GM18502 (cell line): Measurements from ENCODE around the gene GFAP.

Source experiments
- ATAC-seq: cut with Tn5 transposase; IDR thresholded peaks from one replicate; pipeline ENCODE4 v1.9.1; 2021; ENCODE audit warnings: mild to moderate bottlenecking; ENCODE audit not compliant: unreplicated experiment, poor library complexity

The GFAP gene

DNA sequence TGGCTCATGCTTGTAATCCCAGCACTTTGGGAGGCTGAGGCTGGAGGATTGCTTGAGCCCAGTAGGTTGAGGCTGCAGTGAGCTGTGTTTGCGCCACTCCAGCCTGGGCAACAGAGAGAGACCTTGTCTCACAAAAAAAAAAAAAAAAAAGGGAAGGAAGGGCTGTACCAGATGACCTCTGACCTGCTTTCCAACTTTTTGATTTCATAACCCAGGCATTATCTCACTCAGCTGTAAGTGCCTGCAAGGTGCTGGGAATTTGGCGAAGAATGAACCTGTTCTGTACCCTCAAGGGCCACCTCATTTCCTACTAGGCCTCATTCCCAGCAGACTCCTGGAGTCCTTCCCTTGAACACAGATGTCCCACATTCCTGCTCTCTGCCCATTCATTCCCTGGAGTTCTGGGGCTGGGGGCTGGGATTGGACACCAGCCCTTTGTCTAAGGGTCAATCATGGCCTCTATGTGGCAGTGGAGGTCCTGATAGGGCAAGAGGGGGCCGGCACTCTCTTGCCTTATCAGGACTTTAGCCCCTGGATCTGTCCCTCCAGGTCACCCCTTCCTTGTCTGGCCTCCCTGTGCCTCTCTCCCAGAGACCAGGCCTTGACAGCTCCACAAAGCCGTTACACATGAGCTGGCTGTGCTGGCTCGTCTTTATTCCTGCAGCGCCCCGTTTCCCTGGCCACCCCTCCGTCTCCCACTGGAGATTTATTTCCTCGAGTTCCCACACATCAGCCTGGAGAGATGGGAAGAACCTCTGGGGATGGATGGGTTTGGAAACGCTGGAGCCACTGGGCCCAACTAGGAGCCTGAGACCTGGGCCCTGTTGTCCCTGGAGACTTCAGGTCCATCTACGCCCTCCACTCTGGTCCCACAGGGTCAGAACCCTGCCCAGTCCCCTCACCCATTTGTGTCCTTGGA is 821 bp upstream of the GFAP start:
- no peak for ATAC-seq

DNA sequence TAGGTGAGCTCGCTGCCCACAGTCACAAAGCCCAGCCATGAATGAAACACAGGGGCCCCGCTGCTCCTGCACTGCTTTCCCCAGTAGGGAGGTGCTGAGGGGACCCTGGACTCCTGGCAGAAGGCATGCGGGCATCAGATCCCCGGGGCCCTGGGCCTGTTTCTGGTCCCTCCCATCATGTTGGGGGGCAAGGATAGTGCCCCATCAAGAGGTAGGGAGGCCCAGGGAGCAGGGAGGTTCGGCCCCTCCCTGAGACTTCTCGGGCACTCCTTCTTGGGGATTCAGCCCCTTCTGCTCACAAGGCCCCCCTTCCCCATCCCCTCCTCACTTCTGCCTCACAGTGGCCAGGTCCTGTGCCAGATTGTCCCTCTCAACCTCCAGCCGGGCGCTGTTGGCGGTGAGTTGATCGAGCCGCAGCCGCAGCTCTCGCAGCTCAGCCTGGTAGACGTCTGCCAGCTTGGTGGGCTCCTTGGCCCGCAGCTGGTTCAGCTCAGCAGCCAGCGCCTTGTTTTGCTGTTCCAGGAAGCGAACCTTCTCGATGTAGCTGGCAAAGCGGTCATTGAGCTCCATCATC is 515 bp downstream of the GFAP start:
- no peak for ATAC-seq

DNA sequence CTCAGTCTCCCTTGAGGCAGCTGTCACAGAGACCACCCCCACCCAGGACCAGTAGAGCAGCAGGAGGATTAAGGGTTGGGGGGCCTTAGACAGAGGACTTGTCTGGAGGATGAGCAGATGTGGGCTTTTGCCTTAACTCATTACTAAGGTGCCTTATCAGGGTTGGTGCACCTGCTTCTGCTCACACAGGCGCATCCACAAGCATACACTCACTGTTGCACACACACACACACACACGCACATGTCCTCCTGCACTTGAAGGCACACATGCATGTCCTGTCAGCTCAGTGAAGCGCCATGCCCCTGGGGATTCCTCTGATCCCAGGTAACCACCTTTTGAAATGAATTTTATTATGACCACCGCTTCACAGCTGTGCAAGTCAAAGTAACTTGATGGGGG is 1.2 kb downstream of the GFAP start:
- ATAC-seq: no peak

- ATAC-seq: no peak
Measured at GRCh38 chr17:44913676-44914075, 1.6 kb downstream of the GFAP start.

- ATAC-seq: no peak
Measured at GRCh38 chr17:44912763-44913544, 2.3 kb downstream of the GFAP start.

DNA sequence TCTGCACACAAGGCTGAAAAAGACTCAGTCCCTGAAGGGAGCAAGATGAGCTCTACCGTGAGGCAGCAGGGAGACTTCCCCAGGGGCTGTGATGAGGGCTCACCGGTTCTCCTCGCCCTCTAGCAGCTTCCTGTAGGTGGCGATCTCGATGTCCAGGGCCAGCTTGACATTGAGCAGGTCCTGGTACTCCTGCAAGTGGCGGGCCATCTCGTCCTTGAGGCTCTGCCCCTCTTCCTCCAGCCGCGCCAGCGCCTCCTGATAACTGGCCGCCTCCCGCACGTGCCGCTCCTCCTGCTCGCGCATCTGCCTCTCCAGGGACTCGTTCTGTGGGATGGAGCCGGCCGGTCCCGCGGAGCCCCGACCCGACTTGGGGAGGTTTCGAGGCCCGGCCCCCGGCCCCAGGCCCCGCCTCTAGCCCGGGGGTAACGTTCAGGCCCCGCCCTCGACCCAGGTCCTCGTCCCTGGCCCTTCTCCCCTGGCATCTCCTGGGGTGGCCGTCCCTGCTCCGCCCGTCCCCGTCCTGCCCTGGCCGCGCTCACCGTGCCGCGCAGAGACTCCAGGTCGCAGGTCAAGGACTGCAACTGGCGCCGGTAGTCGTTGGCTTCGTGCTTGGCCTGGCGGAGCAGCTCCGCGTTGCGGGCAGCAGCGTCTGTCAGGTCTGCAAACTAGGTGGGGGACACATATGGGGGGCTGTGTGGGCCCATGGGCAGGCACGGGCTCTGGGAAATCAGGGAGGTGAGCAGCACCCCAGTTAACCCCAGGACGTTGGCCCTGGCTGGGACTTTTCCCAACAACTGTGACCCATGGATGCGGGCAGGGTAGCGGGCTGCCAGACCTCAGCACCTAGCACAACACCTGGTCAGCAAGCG is 3.9 kb downstream of the GFAP start:
- no peak for ATAC-seq

DNA sequence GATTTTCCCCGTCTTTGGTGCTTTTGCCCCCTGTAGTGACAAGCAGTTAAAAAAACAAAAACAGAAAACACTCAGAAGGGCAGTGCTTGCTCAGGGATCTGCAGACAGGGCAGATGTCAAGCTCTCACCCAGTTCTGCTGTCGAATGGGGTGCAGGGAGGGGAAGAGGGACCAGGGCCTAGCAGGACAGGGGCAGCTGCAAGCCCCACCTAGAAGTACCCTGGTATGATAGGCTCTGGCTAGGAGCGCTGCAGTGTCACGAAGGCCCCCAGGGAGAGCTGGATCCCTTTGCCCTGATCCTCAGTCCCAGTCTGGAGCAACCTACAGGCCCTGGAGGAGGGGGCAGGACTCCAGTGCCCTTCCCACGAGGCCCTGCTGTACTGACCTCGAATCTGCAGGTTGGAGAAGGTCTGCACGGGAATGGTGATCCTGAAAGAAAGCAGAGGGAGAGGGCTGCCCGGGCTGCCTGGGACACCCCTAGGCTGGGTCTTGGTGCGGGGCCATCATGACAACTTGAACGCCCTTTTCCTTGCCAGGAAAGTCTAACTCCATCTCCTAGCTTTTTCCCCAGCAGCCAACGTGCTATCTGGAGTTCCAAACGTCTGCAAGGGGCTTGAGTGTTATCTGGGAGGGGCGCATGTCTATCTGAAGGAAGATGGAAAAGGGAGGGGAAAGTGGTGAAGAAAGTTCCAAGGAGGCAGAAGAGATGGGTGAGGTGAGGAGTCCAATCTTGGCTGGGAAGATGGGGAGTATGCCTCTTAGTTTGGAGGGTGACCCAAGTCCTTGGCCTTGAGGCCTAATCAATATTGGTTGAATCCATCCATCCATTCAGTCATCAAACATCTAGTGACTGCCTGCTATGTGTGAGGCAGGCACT is 4.8 kb downstream of the GFAP start:
- ATAC-seq: no peak

DNA sequence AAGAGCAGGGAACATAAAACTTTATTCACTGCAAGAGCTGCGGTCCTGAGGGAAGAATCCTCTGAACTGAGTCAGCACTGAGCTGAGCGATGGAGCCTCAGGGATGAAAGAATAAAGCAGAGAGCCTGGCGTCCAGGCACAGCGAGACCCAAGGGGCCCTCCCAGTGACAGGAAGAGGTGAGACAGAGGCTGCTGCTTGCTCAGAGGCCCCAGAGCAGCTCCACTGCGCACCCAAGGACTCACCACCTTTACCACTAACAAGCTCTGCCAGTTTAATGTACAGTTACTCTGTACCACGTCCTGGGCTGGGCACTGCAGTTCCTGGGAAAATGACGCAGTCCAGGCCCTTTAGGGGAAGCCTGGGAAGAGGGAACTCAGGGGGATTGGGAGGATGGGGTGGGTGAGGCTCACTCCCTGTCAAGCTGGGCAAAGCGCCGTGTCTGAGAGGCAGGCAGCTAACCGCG is 5.6 kb downstream of the GFAP start:
- no peak for ATAC-seq

GRCh38 chr17:44908761-44909326 is 6.5 kb downstream of the GFAP start:
- ATAC-seq: no peak

GRCh38 chr17:44907729-44908470 is 7.4 kb downstream of the GFAP start:
- ATAC-seq: no peak

GRCh38 chr17:44906763-44907728 is 8.3 kb downstream of the GFAP start:
- no peak for ATAC-seq

DNA sequence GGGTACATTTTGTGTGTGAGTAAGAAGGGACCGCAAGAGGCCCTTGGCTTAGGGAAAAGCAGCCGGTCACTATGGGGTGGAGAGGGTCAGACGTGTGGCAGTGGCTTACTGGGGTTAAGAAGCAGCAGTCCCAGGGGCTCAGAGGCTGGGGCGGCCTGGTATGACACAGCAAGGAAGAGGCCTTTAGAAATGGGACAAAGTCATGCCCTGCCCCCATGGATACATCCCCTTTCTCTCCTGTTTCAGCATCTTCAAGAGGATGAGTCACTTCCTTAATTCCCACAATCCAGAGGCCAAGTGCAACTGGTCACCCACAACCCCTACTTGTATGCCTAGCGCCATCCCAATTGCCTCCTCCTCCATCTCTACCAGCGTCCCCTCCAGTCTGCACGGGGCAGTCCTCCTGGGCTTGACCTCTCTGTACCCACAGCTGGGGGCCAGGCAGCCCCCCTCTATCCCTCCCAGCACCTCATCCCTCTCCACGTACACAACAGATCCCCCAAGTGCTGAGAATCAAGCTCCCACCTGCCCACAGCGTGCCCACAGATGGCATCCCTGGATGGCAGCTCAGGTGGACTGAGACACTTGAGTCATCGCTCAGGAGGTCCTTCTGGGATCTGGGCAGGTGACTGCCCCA is 9.2 kb downstream of the GFAP start:
- ATAC-seq: no peak

DNA sequence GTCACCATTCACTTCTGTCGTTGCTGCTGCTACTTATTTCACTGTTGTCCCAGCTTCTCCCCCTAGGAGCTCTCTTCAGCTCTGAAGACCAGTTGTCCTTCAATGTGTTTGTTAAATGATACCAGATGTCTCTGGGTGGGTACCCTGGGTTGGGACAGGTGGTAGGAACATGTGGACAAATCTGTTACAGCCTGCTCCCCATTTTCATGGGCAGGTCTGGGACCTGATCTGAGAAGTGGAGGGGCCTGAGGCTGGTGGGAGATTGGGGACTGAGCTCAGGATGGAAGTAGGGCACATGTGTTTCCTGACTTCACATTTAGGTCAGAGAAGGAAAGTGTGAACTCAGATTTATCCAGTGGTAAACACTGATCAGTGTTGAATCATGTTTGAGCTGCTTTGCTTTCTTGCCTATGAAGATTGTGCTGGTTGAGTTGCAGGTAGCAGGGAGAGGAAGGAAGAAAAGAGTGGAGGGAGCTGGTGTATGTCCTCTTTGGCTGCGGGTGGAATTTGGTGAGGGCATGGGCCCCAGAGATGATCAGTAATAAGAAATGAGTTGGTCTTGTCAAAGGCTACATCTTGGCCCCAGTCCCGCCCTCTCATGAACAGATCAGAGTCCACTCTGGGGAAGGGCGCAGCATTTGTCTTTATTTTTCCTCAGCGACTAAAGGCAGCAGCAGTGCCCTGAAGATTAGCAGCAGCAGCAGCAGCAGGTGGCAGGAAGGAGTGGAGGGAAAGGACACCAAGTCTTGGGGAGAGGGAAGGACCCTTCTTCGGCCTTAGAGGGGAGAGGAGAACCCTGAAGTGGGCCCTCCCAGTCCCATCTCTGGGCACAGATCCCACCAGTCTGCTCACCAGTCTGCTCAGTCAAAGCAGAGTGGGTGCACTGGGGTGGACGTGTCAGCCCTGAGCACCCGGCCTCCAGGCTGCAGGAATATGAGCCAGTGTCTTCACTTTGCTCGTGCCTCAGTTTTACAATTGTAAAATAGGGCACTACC is 10.0 kb downstream of the GFAP start:
- ATAC-seq: no peak

DNA sequence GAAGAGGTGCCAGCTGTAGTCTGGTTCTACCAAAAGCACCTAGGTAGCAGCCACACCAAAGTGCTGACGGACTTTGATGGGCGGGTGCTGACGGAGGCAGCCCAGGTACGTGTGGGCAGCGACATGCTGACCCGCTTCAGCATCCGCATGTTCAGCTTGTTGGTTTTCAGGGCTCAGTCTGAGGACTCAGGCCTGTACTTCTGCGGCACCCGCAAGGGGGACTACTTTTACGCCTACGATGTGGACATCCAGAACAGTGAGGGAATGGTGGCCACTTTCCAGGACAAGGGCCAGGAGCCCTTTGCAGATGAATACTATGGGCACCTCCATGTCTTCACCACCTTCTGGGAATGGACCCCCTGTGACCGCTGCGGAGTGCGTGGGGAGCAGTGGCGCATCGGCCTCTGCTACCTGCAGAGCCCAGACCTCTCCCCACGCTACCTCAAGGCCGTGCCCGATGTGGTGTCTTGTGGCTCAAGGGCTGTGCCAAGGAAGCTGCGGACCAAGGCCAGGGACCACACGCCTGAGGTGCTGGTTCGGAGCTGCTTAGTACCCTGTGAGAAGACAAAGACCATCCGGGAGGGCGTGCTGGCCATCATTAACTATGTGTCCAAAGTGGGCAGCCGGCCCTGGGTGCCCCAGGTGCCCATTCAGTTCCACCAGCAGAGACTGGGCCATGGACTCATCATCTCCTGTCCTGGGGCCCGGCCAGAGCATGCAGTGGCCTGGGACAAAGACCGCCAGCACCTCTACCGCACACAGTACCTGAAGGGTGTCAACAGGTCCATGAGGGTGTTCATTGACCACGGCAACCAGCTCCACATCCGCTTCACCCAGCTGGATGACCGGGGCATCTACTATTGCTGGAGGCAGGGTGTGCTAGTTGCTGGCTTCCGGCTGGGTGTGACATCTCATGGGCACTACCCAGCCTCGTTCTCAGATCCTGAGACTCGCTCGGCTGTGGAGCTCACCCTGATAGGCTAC is 11.0 kb downstream of the GFAP start:
- no peak for ATAC-seq
